Spleen (tissue), 11 donors: ENCODE results near the gene MYO6. TPM values are rescaled to one million over a fixed set of nuclear protein-coding genes. Genes with fewer than 3 reads are reported as not detected.

Experiments
- DNase-seq: peaks from one replicate; pipeline ENCODE4 v3.0.0-alpha.2; 2020
- H3K27ac ChIP-seq, 8 donors: fragments of 200-600 bp; sonication (generic) in 7 of 8; 1 replicate in 4 of 8; 2 replicates in 4 of 8; pipeline versions ENCODE4 v1.5.0 to v1.8.0; 2016 to 2021; ENCODE audit warnings: inconsistent platforms in 4 of 8, mild to moderate bottlenecking in 4 of 8, moderate library complexity in 1 of 8
- H3K27me3 ChIP-seq, 7 donors: fragments of 200-600 bp; sonication (generic) in 6 of 7; replicated peaks in 1 of 7; 1 replicate in 4 of 7; 2 replicates in 3 of 7; pipeline versions ENCODE4 v1.5.0 to v1.8.0; 2016 to 2021; ENCODE audit warnings: inconsistent platforms in 3 of 7, mild to moderate bottlenecking in 1 of 7
- H3K36me3 ChIP-seq, 6 donors: fragments of 200-600 bp; sonication (generic) in 5 of 6; 1 replicate in 4 of 6; 2 replicates in 2 of 6; pipeline versions ENCODE4 v1.5.0 to v1.8.0; 2016 to 2021; ENCODE audit warnings: inconsistent platforms in 2 of 6
- H3K4me1 ChIP-seq, 6 donors: fragments of 200-600 bp; sonication (generic) in 5 of 6; 1 replicate in 3 of 6; 2 replicates in 3 of 6; pipeline versions ENCODE4 v1.5.0 to v1.8.0; 2016 to 2021; ENCODE audit warnings: inconsistent platforms in 3 of 6
- H3K4me3 ChIP-seq, 8 donors: fragments of 200-600 bp; sonication (generic) in 7 of 8; 1 replicate in 4 of 8; 2 replicates in 4 of 8; pipeline versions ENCODE4 v1.5.0 to v1.8.0; 2016 to 2021; ENCODE audit warnings: inconsistent platforms in 4 of 8, mild to moderate bottlenecking in 4 of 8, moderate library complexity in 2 of 8
- H3K9me3 ChIP-seq, 8 donors: fragments of 200-600 bp; sonication (generic) in 7 of 8; 1 replicate in 4 of 8; 2 replicates in 4 of 8; pipeline versions ENCODE4 v1.5.0 to v1.8.0; 2016 to 2021; ENCODE audit warnings: inconsistent platforms in 4 of 8
- POLR2A ChIP-seq, 3 donors: fragments of 450-650 bp; IDR thresholded peaks; one replicate each; pipeline ENCODE4 v1.5.1; 2017; ENCODE audit warnings: antibody characterized with exemption in 3 of 3, mild to moderate bottlenecking in 1 of 3
- POLR2AphosphoS5 ChIP-seq, 3 donors: sonication (generic); formaldehyde crosslinking; IDR thresholded peaks; one replicate each; pipeline ENCODE4 v1.5.1; 2017; ENCODE audit warnings: antibody characterized with exemption in 3 of 3
- WGBS, 5 donors: extraction: QIAGEN DNeasy Blood & Tissue Kit in 3 of 5; methylation state at CpG; one replicate each; pipeline versions ENCODE4 v1.1.5 to v1.1.7; 2013 to 2018; 5-methylcytosine and 5-hydroxymethylcytosine counted together
- intact Hi-C: fragments of 100-400 bp; cut with DNase I; formaldehyde crosslinking; loops from one replicate; pipeline ENCODE4 v1.15.0; 2023; ENCODE audit warnings: low total_unique reads
- polyA plus RNA-seq, 3 donors: library from polyadenylated mRNA; stranded (reverse); fragments of 200-250 nt; gene quantifications; one replicate each; pipeline ENCODE4 v1.2.1, GENCODE V29; 2013
- total RNA-seq, 7 donors: library from RNA; depleted of rRNA in 3 of 7; stranded (reverse); fragments of >200 nt in 3 of 7; fragmentation: NEBNext Ultra II Directional in 4 of 7; extraction: Animal tissue kit (Norgen Biotek cat#: 25700) in 4 of 7; gene quantifications; one replicate each; pipeline versions ENCODE4 v1.1.0 to v1.2.1, GENCODE V29; 2016 to 2021
- TF ChIP-seq, protein P1 (sequence below), 11 experiments: fragments of 200-600 bp in 7 of 11; fragments of 450-650 bp in 4 of 11; sonication (generic) in 4 of 11; IDR thresholded peaks in 8 of 11; conservative IDR thresholded peaks in 3 of 11; 1 replicate in 7 of 11; 2 replicates in 4 of 11; pipeline versions ENCODE4 v1.4.0 to v1.8.0; 2016 to 2021; ENCODE audit warnings: antibody characterized with exemption in 11 of 11, inconsistent platforms in 4 of 11, mild to moderate bottlenecking in 1 of 11
- donor health status: healthy with polysubstance abuse.
- donor health status: DM: no; HTN: no; CAD: no; lungs with moderate emphysema.
- donor health status: DM: no; HTN: no; CAD: no.
- donor health status: Bipolar disorder and iron deficiency.
- donor health status: healthy.
- donor health status: DM: no; HTN: no; CAD: no.
- donor health status: DM: yes; HTN: yes; CAD: no.

MYO6 gene
- total and polyA plus RNA-seq, 10 donors, result 4.2 to 29.1 (median 18.2) TPM

DNA sequence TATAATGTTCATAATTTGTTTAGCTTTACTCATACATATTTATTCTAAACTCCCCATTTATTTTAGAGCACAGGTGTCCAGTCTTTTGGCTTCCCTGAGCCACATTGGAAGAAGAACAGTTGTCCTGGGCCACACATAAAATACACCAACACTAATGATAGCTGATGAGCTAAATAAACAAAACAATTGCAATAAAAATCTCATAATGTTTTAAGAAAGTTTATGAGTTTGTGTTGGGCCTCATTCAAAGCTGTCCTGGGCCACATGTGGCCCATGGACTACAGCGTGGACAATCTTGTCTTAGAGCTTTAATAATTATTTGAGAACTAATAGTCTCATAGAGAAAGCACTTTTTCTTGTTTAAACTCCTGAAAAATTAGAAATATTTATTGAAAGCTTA is 131.3 kb downstream of the MYO6 start:
- Histone ChIP-seq H3K9me3 (no peaks in the 10 kb centered on the region), H3K4me3 (no peak overlapping the region), H3K4me1 (no peaks in the 10 kb centered on the region), H3K27me3 (no peaks in the 10 kb centered on the region), H3K27ac (no peak overlapping the region), H3K36me3 (peaks cover 0 to 6% (median 0%) of the 10 kb centered on the region in 6 donors)
- TF ChIP-seq POLR2AphosphoS5 (IDR thresholded peaks at IDR 0.05), result no peak
- TF ChIP-seq POLR2A (IDR thresholded peaks at IDR 0.05), result no peak
- TF ChIP-seq, protein P1, sequence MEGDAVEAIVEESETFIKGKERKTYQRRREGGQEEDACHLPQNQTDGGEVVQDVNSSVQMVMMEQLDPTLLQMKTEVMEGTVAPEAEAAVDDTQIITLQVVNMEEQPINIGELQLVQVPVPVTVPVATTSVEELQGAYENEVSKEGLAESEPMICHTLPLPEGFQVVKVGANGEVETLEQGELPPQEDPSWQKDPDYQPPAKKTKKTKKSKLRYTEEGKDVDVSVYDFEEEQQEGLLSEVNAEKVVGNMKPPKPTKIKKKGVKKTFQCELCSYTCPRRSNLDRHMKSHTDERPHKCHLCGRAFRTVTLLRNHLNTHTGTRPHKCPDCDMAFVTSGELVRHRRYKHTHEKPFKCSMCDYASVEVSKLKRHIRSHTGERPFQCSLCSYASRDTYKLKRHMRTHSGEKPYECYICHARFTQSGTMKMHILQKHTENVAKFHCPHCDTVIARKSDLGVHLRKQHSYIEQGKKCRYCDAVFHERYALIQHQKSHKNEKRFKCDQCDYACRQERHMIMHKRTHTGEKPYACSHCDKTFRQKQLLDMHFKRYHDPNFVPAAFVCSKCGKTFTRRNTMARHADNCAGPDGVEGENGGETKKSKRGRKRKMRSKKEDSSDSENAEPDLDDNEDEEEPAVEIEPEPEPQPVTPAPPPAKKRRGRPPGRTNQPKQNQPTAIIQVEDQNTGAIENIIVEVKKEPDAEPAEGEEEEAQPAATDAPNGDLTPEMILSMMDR (IDR thresholded peaks at IDR 0.05 in 8 of 11, conservative IDR thresholded peaks at IDR 0.05 in 3 of 11), result no peak
- WGBS, 5 donors, result 92 to 100% (median 95%) methylated on average over 1 of the region's 1 CpG
- DNase-seq, result no peak
- intact Hi-C loops, result no loop called here

DNA sequence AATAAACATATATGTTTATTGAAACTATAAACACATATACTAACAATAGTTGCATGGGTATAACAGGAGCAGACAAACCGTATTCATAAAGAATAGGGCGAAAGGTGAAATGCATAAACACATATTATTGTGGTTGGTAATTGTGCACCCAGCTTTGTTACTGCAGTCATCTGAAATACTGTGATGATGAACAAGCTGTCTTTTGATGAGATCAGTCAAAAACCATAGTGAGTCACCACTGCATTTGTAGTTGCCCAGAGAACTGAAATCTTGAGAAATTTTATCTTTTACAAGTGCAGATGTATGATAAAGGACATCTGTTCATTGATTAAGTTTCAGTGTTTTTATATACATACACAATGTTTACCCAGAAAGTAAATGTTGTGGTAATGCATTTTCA is 133.7 kb downstream of the MYO6 start:
- Histone ChIP-seq H3K4me3 (no peak overlapping the region), H3K36me3 (peaks cover 0 to 4% (median 0%) of the 10 kb centered on the region in 6 donors), H3K27me3 (no peaks in the 10 kb centered on the region), H3K4me1 (no peaks in the 10 kb centered on the region), H3K9me3 (no peaks in the 10 kb centered on the region), H3K27ac (no peak overlapping the region)
- 47 to 90% (median 74%) methylated on average over 2 of the region's 2 CpGs for WGBS, 5 donors
- intact Hi-C loops, result no loop called here
- no peak for DNase-seq
- TF ChIP-seq POLR2AphosphoS5 (IDR thresholded peaks at IDR 0.05) (no peak), POLR2A (IDR thresholded peaks at IDR 0.05) (no peak)
- TF ChIP-seq, protein P1 (IDR thresholded peaks at IDR 0.05 in 8 of 11, conservative IDR thresholded peaks at IDR 0.05 in 3 of 11), result no peak

- H3K36me3 ChIP-seq, result peaks cover 0 to 4% (median 0%) of the 10 kb centered on the region in 6 donors
- intact Hi-C loops, result no loop called here
- 73 to 83% (median 82%) methylated on average over 2 of the region's 2 CpGs for WGBS, 5 donors
- H3K4me3 ChIP-seq, result no peak overlapping the region
- no peaks in the 10 kb centered on the region for H3K27me3 ChIP-seq
- no peak overlapping the region for H3K27ac ChIP-seq
- TF ChIP-seq POLR2A (IDR thresholded peaks at IDR 0.05) (no peak), POLR2AphosphoS5 (IDR thresholded peaks at IDR 0.05) (no peak)
- TF ChIP-seq, protein P1 (IDR thresholded peaks at IDR 0.05 in 8 of 11, conservative IDR thresholded peaks at IDR 0.05 in 3 of 11), result no peak
- H3K9me3 ChIP-seq, result no peaks in the 10 kb centered on the region
- H3K4me1 ChIP-seq, result no peaks in the 10 kb centered on the region
- DNase-seq, result no peak
These were observed 135.8 kb downstream of the MYO6 start for GRCh38 chr6:75884822-75885221.

- Histone ChIP-seq H3K4me1 (peaks cover 0 to 8% (median 0%) of the 10 kb centered on the region in 6 donors), H3K27ac (no peak overlapping the region), H3K36me3 (peaks cover 0 to 18% (median 0%) of the 10 kb centered on the region in 6 donors), H3K27me3 (no peaks in the 10 kb centered on the region), H3K9me3 (no peaks in the 10 kb centered on the region), H3K4me3 (no peak overlapping the region)
- WGBS, 5 donors, result 80 to 90% (median 88%) methylated on average over 8 of the region's 8 CpGs
- no peak for DNase-seq
- intact Hi-C loops, result no loop called here
- TF ChIP-seq, protein P1 (IDR thresholded peaks at IDR 0.05 in 8 of 11, conservative IDR thresholded peaks at IDR 0.05 in 3 of 11), result no peak
- no peak for TF ChIP-seq POLR2A (IDR thresholded peaks at IDR 0.05)
- TF ChIP-seq POLR2AphosphoS5 (IDR thresholded peaks at IDR 0.05), result no peak
These were observed 143.3 kb downstream of the MYO6 start for GRCh38 chr6:75892384-75892783.
